Neural cell (in vitro differentiated cells): ENCODE data around the gene RPL22. TPM values are rescaled to one million over a fixed set of nuclear protein-coding genes. Genes with fewer than 3 reads are reported as not detected.

ENCODE experiments used
- H2AFZ ChIP-seq: fragments of 200-600, 300-800 bp; sonication (generic), shearing (Covaris generic); 2 replicates; pipeline ENCODE4 v1.6.0; 2014; ENCODE audit warnings: low read depth, mild to moderate bottlenecking, antibody characterized with exemption, low read length, moderate library complexity
- H3F3A ChIP-seq: fragments of 200-600 bp; shearing (Covaris generic); 2 replicates; pipeline ENCODE4 v1.6.1; 2016; ENCODE audit warnings: mild to moderate bottlenecking, moderate library complexity, mixed read lengths, antibody characterized with exemption, low read length; ENCODE audit not compliant: insufficient read depth, poor library complexity, severe bottlenecking
- H3K27ac ChIP-seq: fragments of 200-600, 300-800 bp; sonication (generic), shearing (Covaris generic); 2 replicates; pipeline ENCODE4 v1.5.1; 2014; ENCODE audit warnings: mild to moderate bottlenecking, low read length, moderate library complexity
- H3K27me3 ChIP-seq: fragments of 300-800, 200-600 bp; sonication (generic), shearing (Covaris generic); 2 replicates; pipeline ENCODE4 v1.6.0; 2014; ENCODE audit warnings: mild to moderate bottlenecking, low read depth, low read length, moderate library complexity; ENCODE audit not compliant: insufficient read depth
- H3K36me3 ChIP-seq: fragments of 300-800, 200-600 bp; sonication (generic), shearing (Covaris generic); 2 replicates; pipeline ENCODE4 v1.5.1; 2014; ENCODE audit warnings: mild to moderate bottlenecking, antibody characterized with exemption, low read length, moderate library complexity; ENCODE audit not compliant: insufficient read depth
- H3K4me2 ChIP-seq: fragments of 300-800, 200-600 bp; sonication (generic), shearing (Covaris generic); 2 replicates; pipeline ENCODE4 v1.6.0; 2014; ENCODE audit warnings: mild to moderate bottlenecking, low read length
- H3K4me3 ChIP-seq: fragments of 300-800, 200-600 bp; sonication (generic), shearing (Covaris generic); 2 replicates; pipeline ENCODE4 v1.5.1; 2014; ENCODE audit warnings: mild to moderate bottlenecking, low read length, moderate library complexity
- H3K79me2 ChIP-seq: fragments of 200-600 bp; shearing (Covaris generic); replicated peaks from 2 replicates; pipeline ENCODE4 v1.6.0; 2014; ENCODE audit warnings: mild to moderate bottlenecking, low read length, moderate library complexity; ENCODE audit not compliant: insufficient read depth
- H3K9ac ChIP-seq: fragments of 300-800, 200-600 bp; sonication (generic), shearing (Covaris generic); 2 replicates; pipeline ENCODE4 v1.6.1; 2016; ENCODE audit warnings: mild to moderate bottlenecking, low read length, mixed read lengths
- H3K9me2 ChIP-seq: fragments of 200-600 bp; shearing (Covaris generic); 2 replicates; pipeline ENCODE4 v1.6.1; 2016; ENCODE audit warnings: mild to moderate bottlenecking, low read length, mixed read lengths; ENCODE audit not compliant: insufficient read depth
- H3K9me3 ChIP-seq: fragments of 200-600, 300-800 bp; sonication (generic), shearing (Covaris generic); 2 replicates; pipeline ENCODE4 v1.6.1; 2016; ENCODE audit warnings: mild to moderate bottlenecking, mixed run types, low read length, moderate library complexity, mixed read lengths
- H4K20me1 ChIP-seq: fragments of 200-600 bp; shearing (Covaris generic); 2 replicates; pipeline ENCODE4 v1.6.1; 2016; ENCODE audit warnings: mild to moderate bottlenecking, mixed run types; ENCODE audit not compliant: insufficient read depth
- EP300 ChIP-seq: fragments of 450-650 bp; conservative IDR thresholded peaks from 2 replicates; pipeline ENCODE4 v1.6.1; 2014; ENCODE audit warnings: antibody characterized with exemption, mild to moderate bottlenecking, moderate library complexity; ENCODE audit not compliant: poor library complexity, severe bottlenecking
- EZH2 ChIP-seq: fragments of 200-600, 300-800 bp; shearing (Covaris generic), sonication (generic); IDR thresholded peaks from 2 replicates; pipeline ENCODE4 v1.6.1; 2014; ENCODE audit warnings: antibody characterized with exemption, low read length, borderline replicate concordance, mild to moderate bottlenecking; ENCODE audit not compliant: insufficient read depth, poor library complexity, severe bottlenecking
- MXI1 ChIP-seq: fragments of 450-650 bp; conservative IDR thresholded peaks from 2 replicates; pipeline ENCODE4 v1.6.1; 2014; ENCODE audit warnings: antibody characterized with exemption, mild to moderate bottlenecking; ENCODE audit not compliant: poor library complexity, severe bottlenecking
- POLR2AphosphoS5 ChIP-seq: IDR thresholded peaks from 2 replicates; pipeline ENCODE4 v1.6.1; 2012
- RAD21 ChIP-seq: fragments of 450-650 bp; conservative IDR thresholded peaks from 2 replicates; pipeline ENCODE4 v1.6.1; 2014; ENCODE audit warnings: antibody characterized with exemption, mild to moderate bottlenecking, moderate library complexity
- SMC3 ChIP-seq: fragments of 450-650 bp; conservative IDR thresholded peaks from 2 replicates; pipeline ENCODE4 v1.6.1; 2014; ENCODE audit warnings: antibody characterized with exemption, mild to moderate bottlenecking, moderate library complexity; ENCODE audit not compliant: poor library complexity
- TAF1 ChIP-seq: IDR thresholded peaks from 2 replicates; pipeline ENCODE4 v1.6.1; 2012; ENCODE audit warnings: low read depth
- polyA plus RNA-seq: library from polyadenylated mRNA; depleted of rRNA; stranded (reverse); fragments of >200 nt; gene quantifications from 2 replicates; pipeline ENCODE4 v1.2.3, GENCODE V29; 2014
- TF ChIP-seq, protein P1 (sequence below): IDR thresholded peaks from 2 replicates; pipeline ENCODE4 v1.6.1; 2012; ENCODE audit warnings: borderline replicate concordance
- TF ChIP-seq, protein P2 (sequence below): fragments of 450-650 bp; IDR thresholded peaks from 2 replicates; pipeline ENCODE4 v1.5.1; 2014; ENCODE audit warnings: antibody characterized with exemption, mild to moderate bottlenecking, moderate library complexity; ENCODE audit not compliant: poor library complexity, severe bottlenecking

Gene RPL22
- polyA plus RNA-seq, 1 donor from 2014 or later, result 294 TPM

DNA sequence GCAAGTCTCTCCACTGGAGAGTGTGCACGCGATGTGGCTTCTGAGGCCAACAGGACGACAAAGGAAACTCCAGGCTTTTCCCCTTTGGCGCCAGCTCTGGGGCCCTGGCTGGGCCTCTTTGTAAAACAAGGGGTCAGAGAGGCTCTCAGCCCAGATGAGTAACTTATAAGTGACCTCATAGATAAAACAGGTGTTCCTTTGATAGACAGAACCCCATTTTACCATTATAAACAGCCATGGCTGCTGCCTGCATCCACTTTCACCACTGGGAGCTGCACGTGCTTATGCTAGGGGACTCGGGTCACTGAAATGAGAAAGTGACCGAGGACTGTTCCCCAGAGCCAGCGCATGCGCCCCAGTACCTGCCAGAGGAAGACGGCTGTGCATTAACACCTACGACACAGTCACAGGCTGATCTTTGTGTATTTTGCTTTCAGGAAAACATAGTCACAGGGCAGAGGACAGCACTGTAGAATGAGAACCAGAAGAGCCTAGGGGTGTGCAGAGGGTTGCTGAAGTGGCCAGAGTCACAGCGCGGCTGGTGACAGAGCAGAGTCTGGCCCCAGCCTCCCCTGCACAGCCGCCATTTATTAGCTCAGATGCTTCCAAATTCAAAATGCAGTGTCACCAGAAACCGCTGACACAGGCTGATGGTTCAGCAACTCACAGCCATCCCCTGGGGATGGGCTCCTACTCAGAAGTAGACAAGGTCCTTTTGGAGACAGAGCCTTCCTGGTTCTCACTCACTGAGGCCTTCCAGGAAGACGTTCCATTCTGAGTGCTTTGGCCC is 19.2 kb upstream of the RPL22 start:
- no peaks in the 10 kb centered on the region for H4K20me1 ChIP-seq
- H3K27ac ChIP-seq, result no peak overlapping the region
- H3K36me3 ChIP-seq, result no peaks in the 10 kb centered on the region
- no peak overlapping the region for H2AFZ ChIP-seq
- H3K79me2 ChIP-seq, result no peaks in the 10 kb centered on the region
- H3K9me3 ChIP-seq, result no peaks in the 10 kb centered on the region
- no peaks in the 10 kb centered on the region for H3K27me3 ChIP-seq
- TF ChIP-seq SMC3, result no peak
- no peak for TF ChIP-seq RAD21
- no peak for TF ChIP-seq TAF1
- no peak for TF ChIP-seq EZH2
- TF ChIP-seq, protein P1, sequence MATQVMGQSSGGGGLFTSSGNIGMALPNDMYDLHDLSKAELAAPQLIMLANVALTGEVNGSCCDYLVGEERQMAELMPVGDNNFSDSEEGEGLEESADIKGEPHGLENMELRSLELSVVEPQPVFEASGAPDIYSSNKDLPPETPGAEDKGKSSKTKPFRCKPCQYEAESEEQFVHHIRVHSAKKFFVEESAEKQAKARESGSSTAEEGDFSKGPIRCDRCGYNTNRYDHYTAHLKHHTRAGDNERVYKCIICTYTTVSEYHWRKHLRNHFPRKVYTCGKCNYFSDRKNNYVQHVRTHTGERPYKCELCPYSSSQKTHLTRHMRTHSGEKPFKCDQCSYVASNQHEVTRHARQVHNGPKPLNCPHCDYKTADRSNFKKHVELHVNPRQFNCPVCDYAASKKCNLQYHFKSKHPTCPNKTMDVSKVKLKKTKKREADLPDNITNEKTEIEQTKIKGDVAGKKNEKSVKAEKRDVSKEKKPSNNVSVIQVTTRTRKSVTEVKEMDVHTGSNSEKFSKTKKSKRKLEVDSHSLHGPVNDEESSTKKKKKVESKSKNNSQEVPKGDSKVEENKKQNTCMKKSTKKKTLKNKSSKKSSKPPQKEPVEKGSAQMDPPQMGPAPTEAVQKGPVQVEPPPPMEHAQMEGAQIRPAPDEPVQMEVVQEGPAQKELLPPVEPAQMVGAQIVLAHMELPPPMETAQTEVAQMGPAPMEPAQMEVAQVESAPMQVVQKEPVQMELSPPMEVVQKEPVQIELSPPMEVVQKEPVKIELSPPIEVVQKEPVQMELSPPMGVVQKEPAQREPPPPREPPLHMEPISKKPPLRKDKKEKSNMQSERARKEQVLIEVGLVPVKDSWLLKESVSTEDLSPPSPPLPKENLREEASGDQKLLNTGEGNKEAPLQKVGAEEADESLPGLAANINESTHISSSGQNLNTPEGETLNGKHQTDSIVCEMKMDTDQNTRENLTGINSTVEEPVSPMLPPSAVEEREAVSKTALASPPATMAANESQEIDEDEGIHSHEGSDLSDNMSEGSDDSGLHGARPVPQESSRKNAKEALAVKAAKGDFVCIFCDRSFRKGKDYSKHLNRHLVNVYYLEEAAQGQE, result no peak
- TF ChIP-seq, protein P2, sequence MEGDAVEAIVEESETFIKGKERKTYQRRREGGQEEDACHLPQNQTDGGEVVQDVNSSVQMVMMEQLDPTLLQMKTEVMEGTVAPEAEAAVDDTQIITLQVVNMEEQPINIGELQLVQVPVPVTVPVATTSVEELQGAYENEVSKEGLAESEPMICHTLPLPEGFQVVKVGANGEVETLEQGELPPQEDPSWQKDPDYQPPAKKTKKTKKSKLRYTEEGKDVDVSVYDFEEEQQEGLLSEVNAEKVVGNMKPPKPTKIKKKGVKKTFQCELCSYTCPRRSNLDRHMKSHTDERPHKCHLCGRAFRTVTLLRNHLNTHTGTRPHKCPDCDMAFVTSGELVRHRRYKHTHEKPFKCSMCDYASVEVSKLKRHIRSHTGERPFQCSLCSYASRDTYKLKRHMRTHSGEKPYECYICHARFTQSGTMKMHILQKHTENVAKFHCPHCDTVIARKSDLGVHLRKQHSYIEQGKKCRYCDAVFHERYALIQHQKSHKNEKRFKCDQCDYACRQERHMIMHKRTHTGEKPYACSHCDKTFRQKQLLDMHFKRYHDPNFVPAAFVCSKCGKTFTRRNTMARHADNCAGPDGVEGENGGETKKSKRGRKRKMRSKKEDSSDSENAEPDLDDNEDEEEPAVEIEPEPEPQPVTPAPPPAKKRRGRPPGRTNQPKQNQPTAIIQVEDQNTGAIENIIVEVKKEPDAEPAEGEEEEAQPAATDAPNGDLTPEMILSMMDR, result no peak
- no peak for TF ChIP-seq MXI1
- TF ChIP-seq EP300, result no peak
- no peak for TF ChIP-seq POLR2AphosphoS5
- no peaks in the 10 kb centered on the region for H3K9me2 ChIP-seq
- H3F3A ChIP-seq, result no peaks in the 10 kb centered on the region
- no peak overlapping the region for H3K4me2 ChIP-seq
- no peak overlapping the region for H3K4me3 ChIP-seq
- H3K9ac ChIP-seq, result no peak overlapping the region

DNA sequence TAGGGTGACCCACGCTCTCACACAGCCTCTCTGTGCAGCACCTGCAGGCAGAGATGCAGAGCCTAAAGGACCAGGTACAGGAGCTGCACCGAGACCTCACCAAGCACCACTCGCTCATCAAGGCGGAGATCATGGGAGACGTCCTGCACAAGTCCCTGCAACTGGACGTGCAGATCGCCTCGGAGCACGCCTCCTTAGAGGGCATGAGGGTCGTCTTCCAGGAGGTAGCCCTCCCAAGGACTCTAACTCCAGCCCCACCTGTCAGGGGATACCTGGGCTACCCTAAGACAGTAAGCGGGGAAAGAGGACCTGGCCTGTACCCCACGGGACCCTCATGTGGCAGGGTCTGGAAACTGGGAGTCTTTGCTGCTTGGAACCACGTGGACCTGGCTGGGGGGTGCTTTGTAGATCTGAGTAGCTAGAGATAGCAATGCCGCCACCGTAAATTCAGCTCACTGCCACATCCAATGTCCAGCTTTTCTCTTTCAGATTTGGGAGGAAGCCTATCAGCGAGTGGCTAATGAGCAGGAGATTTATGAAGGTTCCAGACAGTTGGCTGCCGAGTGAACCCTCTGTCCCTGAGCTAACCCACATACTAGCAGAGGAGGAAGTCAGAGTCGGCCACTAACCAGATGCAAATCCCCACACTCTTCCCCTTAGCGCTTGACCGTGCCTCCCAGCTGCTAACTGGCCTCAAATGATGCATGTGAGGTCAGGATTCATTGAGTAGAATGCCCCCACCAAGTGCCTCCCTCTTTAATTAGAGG is 13.0 kb upstream of the RPL22 start:
- TF ChIP-seq TAF1 (no peak), EZH2 (no peak), RAD21 (no peak), EP300 (no peak)
- TF ChIP-seq, protein P1, result no peak
- Histone ChIP-seq H3K27me3 (peaks cover 14% of the 10 kb centered on the region), H3K9me3 (no peaks in the 10 kb centered on the region), H3K9me2 (no peaks in the 10 kb centered on the region), H3K27ac (no peak overlapping the region), H3K36me3 (no peaks in the 10 kb centered on the region), H3K9ac (no peak overlapping the region), H3K79me2 (no peaks in the 10 kb centered on the region), H3K4me3 (no peak overlapping the region), H3K4me2 (no peak overlapping the region), H2AFZ (no peak overlapping the region), H4K20me1 (no peaks in the 10 kb centered on the region), H3F3A (no peaks in the 10 kb centered on the region)
